ENCODE measurements around the gene RXFP4. TPM values are rescaled to one million over a fixed set of nuclear protein-coding genes. Genes with fewer than 3 reads are reported as not detected.

The RXFP4 gene
- total and polyA plus RNA-seq, 9 of the 15 experiments (the other 6 are each of a cell fraction or from before 2014, with no cell fraction given) = 0.64 TPM; not detected in 8

DNA sequence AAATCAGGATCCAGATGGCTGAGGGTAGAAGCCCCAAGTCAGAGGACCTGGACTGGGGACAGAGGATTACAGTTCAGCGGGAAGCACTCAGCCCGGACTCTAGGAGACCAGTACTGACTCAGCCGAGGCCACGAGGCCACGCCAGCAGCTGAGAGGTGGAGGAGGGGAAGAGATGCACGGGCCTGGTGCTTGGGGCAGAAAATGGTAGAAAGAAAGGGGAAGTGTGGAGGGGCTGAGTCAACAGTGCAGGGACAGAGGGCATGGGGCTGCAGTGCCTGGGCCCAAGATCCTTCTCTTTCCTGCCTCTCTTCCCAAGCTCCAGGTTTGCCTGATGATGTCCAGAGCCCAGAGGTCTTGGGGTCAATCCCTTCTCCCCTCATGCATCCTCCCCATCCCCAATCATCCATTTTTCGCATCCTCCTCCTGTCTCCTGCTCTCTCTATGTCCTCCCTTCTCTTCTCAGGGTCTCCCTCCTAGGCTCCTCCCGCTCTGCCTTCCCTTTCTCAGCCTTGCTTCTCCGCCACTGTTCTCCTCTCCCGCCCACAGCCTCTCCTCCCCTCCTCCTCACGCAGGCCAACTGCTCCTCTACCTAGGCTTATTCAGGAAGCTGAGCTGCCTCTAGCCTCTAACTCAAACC lies 29.2 kb downstream of the RXFP4 start (continued):
- TF ChIP-seq, protein P1, sequence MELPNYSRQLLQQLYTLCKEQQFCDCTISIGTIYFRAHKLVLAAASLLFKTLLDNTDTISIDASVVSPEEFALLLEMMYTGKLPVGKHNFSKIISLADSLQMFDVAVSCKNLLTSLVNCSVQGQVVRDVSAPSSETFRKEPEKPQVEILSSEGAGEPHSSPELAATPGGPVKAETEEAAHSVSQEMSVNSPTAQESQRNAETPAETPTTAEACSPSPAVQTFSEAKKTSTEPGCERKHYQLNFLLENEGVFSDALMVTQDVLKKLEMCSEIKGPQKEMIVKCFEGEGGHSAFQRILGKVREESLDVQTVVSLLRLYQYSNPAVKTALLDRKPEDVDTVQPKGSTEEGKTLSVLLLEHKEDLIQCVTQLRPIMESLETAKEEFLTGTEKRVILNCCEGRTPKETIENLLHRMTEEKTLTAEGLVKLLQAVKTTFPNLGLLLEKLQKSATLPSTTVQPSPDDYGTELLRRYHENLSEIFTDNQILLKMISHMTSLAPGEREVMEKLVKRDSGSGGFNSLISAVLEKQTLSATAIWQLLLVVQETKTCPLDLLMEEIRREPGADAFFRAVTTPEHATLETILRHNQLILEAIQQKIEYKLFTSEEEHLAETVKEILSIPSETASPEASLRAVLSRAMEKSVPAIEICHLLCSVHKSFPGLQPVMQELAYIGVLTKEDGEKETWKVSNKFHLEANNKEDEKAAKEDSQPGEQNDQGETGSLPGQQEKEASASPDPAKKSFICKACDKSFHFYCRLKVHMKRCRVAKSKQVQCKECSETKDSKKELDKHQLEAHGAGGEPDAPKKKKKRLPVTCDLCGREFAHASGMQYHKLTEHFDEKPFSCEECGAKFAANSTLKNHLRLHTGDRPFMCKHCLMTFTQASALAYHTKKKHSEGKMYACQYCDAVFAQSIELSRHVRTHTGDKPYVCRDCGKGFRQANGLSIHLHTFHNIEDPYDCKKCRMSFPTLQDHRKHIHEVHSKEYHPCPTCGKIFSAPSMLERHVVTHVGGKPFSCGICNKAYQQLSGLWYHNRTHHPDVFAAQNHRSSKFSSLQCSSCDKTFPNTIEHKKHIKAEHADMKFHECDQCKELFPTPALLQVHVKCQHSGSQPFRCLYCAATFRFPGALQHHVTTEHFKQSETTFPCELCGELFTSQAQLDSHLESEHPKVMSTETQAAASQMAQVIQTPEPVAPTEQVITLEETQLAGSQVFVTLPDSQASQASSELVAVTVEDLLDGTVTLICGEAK (IDR thresholded peaks at IDR 0.05) = no peak
- TF ChIP-seq, protein P1 (CRISPR knock-in tag; IDR thresholded peaks at IDR 0.05) = no peak
- TF ChIP-seq BCOR (IDR thresholded peaks at IDR 0.05) (peak; percentile 12; the same call in 1 of the 2 replicates), POU5F1 (IDR thresholded peaks at IDR 0.05; ENCODE audit: borderline replicate concordance, low read depth, low read length, partially characterized antibody) (no peak), TFAM (CRISPR knock-in tag; conservative IDR thresholded peaks at IDR 0.05) (no peak), CCAR2 (IDR thresholded peaks at IDR 0.05; ENCODE audit: low read depth, low read length) (no peak)
- TF ChIP-seq, protein P2, sequence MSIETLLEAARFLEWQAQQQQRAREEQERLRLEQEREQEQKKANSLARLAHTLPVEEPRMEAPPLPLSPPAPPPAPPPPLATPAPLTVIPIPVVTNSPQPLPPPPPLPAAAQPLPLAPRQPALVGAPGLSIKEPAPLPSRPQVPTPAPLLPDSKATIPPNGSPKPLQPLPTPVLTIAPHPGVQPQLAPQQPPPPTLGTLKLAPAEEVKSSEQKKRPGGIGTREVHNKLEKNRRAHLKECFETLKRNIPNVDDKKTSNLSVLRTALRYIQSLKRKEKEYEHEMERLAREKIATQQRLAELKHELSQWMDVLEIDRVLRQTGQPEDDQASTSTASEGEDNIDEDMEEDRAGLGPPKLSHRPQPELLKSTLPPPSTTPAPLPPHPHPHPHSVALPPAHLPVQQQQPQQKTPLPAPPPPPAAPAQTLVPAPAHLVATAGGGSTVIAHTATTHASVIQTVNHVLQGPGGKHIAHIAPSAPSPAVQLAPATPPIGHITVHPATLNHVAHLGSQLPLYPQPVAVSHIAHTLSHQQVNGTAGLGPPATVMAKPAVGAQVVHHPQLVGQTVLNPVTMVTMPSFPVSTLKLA (conservative IDR thresholded peaks at IDR 0.05) = peak; percentile 90 to 94
- TF ChIP-seq, protein P3, sequence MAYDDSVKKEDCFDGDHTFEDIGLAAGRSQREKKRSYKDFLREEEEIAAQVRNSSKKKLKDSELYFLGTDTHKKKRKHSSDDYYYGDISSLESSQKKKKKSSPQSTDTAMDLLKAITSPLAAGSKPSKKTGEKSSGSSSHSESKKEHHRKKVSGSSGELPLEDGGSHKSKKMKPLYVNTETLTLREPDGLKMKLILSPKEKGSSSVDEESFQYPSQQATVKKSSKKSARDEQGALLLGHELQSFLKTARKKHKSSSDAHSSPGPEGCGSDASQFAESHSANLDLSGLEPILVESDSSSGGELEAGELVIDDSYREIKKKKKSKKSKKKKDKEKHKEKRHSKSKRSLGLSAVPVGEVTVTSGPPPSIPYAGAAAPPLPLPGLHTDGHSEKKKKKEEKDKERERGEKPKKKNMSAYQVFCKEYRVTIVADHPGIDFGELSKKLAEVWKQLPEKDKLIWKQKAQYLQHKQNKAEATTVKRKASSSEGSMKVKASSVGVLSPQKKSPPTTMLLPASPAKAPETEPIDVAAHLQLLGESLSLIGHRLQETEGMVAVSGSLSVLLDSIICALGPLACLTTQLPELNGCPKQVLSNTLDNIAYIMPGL (CRISPR knock-in tag; IDR thresholded peaks at IDR 0.05) = no peak
- TF ChIP-seq, protein P4, sequence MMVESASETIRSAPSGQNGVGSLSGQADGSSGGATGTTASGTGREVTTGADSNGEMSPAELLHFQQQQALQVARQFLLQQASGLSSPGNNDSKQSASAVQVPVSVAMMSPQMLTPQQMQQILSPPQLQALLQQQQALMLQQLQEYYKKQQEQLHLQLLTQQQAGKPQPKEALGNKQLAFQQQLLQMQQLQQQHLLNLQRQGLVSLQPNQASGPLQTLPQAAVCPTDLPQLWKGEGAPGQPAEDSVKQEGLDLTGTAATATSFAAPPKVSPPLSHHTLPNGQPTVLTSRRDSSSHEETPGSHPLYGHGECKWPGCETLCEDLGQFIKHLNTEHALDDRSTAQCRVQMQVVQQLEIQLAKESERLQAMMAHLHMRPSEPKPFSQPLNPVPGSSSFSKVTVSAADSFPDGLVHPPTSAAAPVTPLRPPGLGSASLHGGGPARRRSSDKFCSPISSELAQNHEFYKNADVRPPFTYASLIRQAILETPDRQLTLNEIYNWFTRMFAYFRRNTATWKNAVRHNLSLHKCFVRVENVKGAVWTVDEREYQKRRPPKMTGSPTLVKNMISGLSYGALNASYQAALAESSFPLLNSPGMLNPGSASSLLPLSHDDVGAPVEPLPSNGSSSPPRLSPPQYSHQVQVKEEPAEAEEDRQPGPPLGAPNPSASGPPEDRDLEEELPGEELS (CRISPR knock-in tag; IDR thresholded peaks at IDR 0.05; ENCODE audit: borderline replicate concordance) = no peak
- TF ChIP-seq, protein P5, sequence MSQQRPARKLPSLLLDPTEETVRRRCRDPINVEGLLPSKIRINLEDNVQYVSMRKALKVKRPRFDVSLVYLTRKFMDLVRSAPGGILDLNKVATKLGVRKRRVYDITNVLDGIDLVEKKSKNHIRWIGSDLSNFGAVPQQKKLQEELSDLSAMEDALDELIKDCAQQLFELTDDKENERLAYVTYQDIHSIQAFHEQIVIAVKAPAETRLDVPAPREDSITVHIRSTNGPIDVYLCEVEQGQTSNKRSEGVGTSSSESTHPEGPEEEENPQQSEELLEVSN (IDR thresholded peaks at IDR 0.05; ENCODE audit: borderline replicate concordance in 1 of 2, extremely low read depth in 1 of 2, insufficient read depth in 1 of 2, insufficient read length in 1 of 2, low read depth in 1 of 2, low read length in 1 of 2, poor library complexity in 1 of 2, severe bottlenecking in 1 of 2) = peak; percentile 55 to 80
